Measurements from ENCODE around the gene DGLUCY.
"Not testable (repeated sequence)": the region's sequence is repeated elsewhere in the genome, so short reads cannot be mapped to it uniquely, and the experiment has no call there.

The DGLUCY gene

DNA sequence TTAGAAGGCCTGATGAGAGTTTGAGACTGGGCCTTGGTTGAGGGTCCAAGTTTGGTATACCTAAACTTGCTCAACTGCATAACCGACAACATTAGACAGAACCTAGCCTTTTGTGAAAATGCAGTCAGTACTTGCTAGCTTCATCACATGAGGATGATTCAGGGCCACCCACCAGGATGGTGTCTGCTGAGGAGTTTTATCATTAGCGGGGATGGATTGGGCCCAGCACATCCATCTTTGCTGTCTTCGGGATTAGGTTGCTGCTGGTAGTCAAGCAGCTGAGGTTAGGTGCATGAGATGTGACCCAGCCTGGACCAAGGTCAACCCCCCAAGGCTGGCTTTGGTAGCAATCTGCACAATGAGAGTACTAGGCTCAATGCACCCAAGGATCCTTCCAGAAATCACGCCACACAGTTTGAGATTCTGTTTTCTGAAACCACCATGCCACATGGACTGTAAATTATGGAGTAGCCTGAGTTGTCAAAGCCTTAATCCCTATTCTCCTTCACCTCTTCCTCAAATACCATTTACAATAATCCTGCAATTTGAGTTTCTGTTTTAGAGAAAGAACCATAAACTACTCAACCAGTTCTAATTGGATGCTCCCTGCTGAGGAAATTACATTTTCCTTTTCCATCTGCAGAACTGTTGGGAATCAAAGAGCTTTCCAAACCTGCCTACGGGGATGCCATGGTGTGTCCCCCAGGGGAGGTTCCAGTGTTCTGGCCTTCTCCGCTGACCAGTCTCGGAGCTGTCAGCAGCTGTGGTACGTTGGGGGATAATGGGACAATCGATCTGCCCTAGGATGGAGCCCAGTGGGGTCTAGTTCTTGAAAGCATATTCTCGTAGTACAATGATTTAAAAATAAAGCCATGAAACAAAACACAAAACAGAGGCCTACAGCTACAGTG is 61.7 kb downstream of the DGLUCY start:
- no peak overlapping the region for H3K18ac ChIP-seq (ENCODE audit: low read length)
- H3K79me1 ChIP-seq (ENCODE audit: low read length): no peaks in the 10 kb centered on the region
- H3K56ac ChIP-seq (ENCODE audit: low read length): no peak overlapping the region
- no peak overlapping the region for H3K4me3 ChIP-seq (ENCODE audit: low read length)
- H3K27ac ChIP-seq (ENCODE audit: low read depth, low read length): no peak overlapping the region
- no peak overlapping the region for H2AK5ac ChIP-seq (ENCODE audit: low read length)
- H2BK5ac ChIP-seq (ENCODE audit: low read length): no peak overlapping the region
- no peak for DNase-seq
- H3K36me3 ChIP-seq (ENCODE audit: control insufficient read depth, insufficient read depth, low read length): no peaks in the 10 kb centered on the region
- no peak overlapping the region for H2BK120ac ChIP-seq (ENCODE audit: low read depth, low read length)
- H2BK15ac ChIP-seq (replicated peaks; ENCODE audit: low read depth): no peak overlapping the region
- no peak overlapping the region for H4K5ac ChIP-seq (ENCODE audit: low read length)
- H4K8ac ChIP-seq (ENCODE audit: low read depth, low read length): no peak overlapping the region
- no peak overlapping the region for H3K4ac ChIP-seq (ENCODE audit: low read depth, low read length)
- H3K23ac ChIP-seq (ENCODE audit: low read length): no peak overlapping the region
- H3K9ac ChIP-seq (ENCODE audit: low read length): no peak overlapping the region
- WGBS (ENCODE audit: extremely low coverage, insufficient coverage, low lambda C conversion rate): no CpG with 5 or more reads among the region's 10 CpGs
- no peaks in the 10 kb centered on the region for H3K27me3 ChIP-seq (ENCODE audit: insufficient read depth, low read length, poor library complexity)
- H3K79me2 ChIP-seq (ENCODE audit: control insufficient read depth, insufficient read depth, low read length): no peaks in the 10 kb centered on the region
- H3K4me1 ChIP-seq (ENCODE audit: control insufficient read depth, low read depth, low read length): no peaks in the 10 kb centered on the region
- no peak overlapping the region for H3K4me2 ChIP-seq (ENCODE audit: low read length)

DNA sequence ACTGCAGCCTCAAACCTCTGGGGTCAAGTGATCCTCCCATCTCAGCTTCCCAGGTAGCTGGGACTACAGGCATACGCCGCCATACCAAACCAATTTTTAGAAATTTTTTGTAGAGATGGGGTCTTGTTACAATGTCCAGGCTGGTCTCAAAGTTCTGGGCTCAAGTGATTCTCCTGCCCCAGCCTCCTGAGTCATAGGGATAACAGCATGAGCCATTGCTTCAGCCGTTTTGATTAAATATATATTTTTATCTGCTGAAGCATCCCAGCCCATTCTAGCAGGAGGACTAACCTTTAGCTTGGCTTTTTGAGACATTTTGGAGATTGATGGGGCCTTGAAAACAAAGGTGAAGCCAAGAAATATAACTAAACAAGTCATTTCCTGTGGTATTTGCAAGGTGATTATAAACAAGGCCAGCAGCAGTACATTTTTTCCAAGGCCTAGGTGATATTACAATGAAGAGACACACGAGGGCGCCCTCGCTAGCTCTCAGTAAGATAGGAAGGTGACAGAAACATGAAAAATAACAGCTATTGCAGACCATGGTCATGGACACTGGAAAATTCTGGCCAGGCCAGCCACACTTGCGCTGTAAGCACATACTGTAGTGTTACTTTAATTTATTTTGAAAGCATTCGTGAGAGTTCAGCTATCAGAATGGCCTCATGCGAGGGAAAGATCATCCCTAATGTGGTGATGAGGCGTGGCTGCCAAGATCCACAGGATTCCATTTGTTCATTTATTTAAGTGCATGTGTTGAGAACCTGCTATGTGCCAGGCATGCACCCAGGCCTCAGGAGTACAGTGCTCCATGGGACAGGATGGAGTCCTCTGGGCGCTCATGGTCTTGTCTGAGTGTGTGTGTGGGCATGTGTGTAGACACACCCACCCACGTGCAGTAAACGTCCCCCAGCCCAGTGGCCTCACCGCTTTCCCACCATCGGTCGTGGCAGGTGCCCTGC is 63.5 kb downstream of the DGLUCY start:
- no peaks in the 10 kb centered on the region for H3K4me1 ChIP-seq (ENCODE audit: control insufficient read depth, low read depth, low read length)
- no peak overlapping the region for H3K9ac ChIP-seq (ENCODE audit: low read length)
- H2AK5ac ChIP-seq (ENCODE audit: low read length): no peak overlapping the region
- no peak overlapping the region for H4K5ac ChIP-seq (ENCODE audit: low read length)
- H3K4me3 ChIP-seq (ENCODE audit: low read length): no peak overlapping the region
- H4K8ac ChIP-seq (ENCODE audit: low read depth, low read length): no peak overlapping the region
- no peaks in the 10 kb centered on the region for H3K79me2 ChIP-seq (ENCODE audit: control insufficient read depth, insufficient read depth, low read length)
- H2BK5ac ChIP-seq (ENCODE audit: low read length): no peak overlapping the region
- H3K27me3 ChIP-seq (ENCODE audit: insufficient read depth, low read length, poor library complexity): no peaks in the 10 kb centered on the region
- no CpG with 5 or more reads among the region's 16 CpGs for WGBS (ENCODE audit: extremely low coverage, insufficient coverage, low lambda C conversion rate)
- no peak overlapping the region for H2BK120ac ChIP-seq (ENCODE audit: low read depth, low read length)
- no peak overlapping the region for H2BK15ac ChIP-seq (replicated peaks; ENCODE audit: low read depth)
- H3K4ac ChIP-seq (ENCODE audit: low read depth, low read length): no peak overlapping the region
- DNase-seq: peak; percentile 76
- no peak overlapping the region for H3K27ac ChIP-seq (ENCODE audit: low read depth, low read length)
- no peak overlapping the region for H3K23ac ChIP-seq (ENCODE audit: low read length)
- H3K4me2 ChIP-seq (ENCODE audit: low read length): no peak overlapping the region
- no peak overlapping the region for H3K18ac ChIP-seq (ENCODE audit: low read length)
- H3K36me3 ChIP-seq (ENCODE audit: control insufficient read depth, insufficient read depth, low read length): no peaks in the 10 kb centered on the region
- no peak overlapping the region for H3K56ac ChIP-seq (ENCODE audit: low read length)
- H3K79me1 ChIP-seq (ENCODE audit: low read length): no peaks in the 10 kb centered on the region

DNA sequence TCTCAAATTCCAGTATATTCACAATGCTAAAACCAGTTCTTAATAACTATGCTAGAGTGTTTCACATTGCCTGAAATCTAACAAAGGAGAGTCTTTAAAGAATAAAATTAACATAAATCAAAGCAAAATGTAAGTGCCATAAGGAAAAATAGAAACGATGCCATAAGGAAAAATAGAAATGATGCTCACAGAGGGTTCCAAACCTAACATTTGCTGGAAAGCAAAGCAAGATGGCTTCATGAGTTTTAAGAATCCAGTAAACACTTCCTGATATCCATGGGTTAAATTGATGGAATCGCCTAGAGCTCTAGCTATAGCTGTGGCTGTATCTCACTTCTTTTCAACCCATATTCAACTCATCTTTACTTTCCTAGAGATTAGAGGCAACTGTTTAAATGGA is 66.7 kb downstream of the DGLUCY start:
- H3K4me1 ChIP-seq (ENCODE audit: control insufficient read depth, low read depth, low read length): no peaks in the 10 kb centered on the region
- H3K4ac ChIP-seq (ENCODE audit: low read depth, low read length): no peak overlapping the region
- H3K27me3 ChIP-seq (ENCODE audit: insufficient read depth, low read length, poor library complexity): no peaks in the 10 kb centered on the region
- H3K4me2 ChIP-seq (ENCODE audit: low read length): no peak overlapping the region
- H4K8ac ChIP-seq (ENCODE audit: low read depth, low read length): no peak overlapping the region
- H3K79me2 ChIP-seq (ENCODE audit: control insufficient read depth, insufficient read depth, low read length): no peaks in the 10 kb centered on the region
- no peak overlapping the region for H2BK5ac ChIP-seq (ENCODE audit: low read length)
- no peaks in the 10 kb centered on the region for H3K79me1 ChIP-seq (ENCODE audit: low read length)
- no peaks in the 10 kb centered on the region for H3K36me3 ChIP-seq (ENCODE audit: control insufficient read depth, insufficient read depth, low read length)
- no peak overlapping the region for H3K4me3 ChIP-seq (ENCODE audit: low read length)
- no peak overlapping the region for H4K5ac ChIP-seq (ENCODE audit: low read length)
- no peak overlapping the region for H3K27ac ChIP-seq (ENCODE audit: low read depth, low read length)
- no peak overlapping the region for H2BK120ac ChIP-seq (ENCODE audit: low read depth, low read length)
- no peak overlapping the region for H3K9ac ChIP-seq (ENCODE audit: low read length)
- WGBS (ENCODE audit: extremely low coverage, insufficient coverage, low lambda C conversion rate): no CpG with 5 or more reads among the region's 2 CpGs
- no peak overlapping the region for H3K18ac ChIP-seq (ENCODE audit: low read length)
- no peak overlapping the region for H2BK15ac ChIP-seq (replicated peaks; ENCODE audit: low read depth)
- no peak overlapping the region for H2AK5ac ChIP-seq (ENCODE audit: low read length)
- no peak overlapping the region for H3K23ac ChIP-seq (ENCODE audit: low read length)
- no peak for DNase-seq
- H3K56ac ChIP-seq (ENCODE audit: low read length): no peak overlapping the region

DNA sequence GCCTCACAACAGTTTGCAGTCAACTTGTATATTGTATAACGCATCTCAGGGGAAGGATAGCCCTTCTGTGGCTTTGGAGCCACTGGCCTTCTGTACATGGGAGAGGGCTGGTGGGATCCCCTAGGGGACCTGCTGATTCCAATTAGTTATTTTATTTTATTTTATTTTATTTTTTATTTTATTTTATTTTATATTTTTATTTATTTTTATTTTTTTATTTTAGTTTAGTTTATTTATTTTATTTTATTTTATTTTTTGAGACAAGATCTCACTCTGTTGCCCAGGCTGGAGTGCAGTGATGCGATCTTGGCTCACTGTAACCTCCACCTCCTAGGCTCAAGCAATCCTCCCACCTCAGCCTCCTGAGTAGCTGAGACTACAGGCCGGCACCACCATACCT is 68.9 kb downstream of the DGLUCY start:
- not testable (repeated sequence) for DNase-seq

DNA sequence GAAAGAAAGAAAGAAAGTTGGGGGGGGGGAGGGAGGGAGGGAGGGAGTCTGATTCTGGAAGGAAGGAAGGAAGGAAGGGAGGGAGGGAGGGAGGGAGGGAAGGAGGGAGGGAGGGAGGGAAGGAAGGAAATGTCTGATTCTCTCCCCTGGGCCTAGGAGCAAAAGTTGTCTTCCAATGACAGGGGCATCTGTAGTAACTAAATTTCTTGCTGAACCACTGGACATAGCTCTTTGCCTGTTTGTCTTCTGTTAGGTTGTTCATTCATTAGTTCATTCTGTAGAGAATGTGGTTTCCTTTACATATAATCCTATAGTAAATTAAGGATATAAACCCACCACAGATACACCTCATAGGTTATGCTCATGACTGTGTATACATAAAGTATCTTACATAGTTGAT is 70.7 kb downstream of the DGLUCY start:
- Histone ChIP-seq H3K27ac (ENCODE audit: low read depth, low read length) (no peak overlapping the region), H2BK120ac (ENCODE audit: low read depth, low read length) (no peak overlapping the region), H2BK15ac (replicated peaks; ENCODE audit: low read depth) (no peak overlapping the region), H3K79me1 (ENCODE audit: low read length) (no peaks in the 10 kb centered on the region), H3K4me3 (ENCODE audit: low read length) (no peak overlapping the region), H3K79me2 (ENCODE audit: control insufficient read depth, insufficient read depth, low read length) (no peaks in the 10 kb centered on the region), H2AK5ac (ENCODE audit: low read length) (no peak overlapping the region), H3K36me3 (ENCODE audit: control insufficient read depth, insufficient read depth, low read length) (no peaks in the 10 kb centered on the region), H3K27me3 (ENCODE audit: insufficient read depth, low read length, poor library complexity) (no peaks in the 10 kb centered on the region), H3K18ac (ENCODE audit: low read length) (no peak overlapping the region), H3K4me1 (ENCODE audit: control insufficient read depth, low read depth, low read length) (no peaks in the 10 kb centered on the region), H3K9ac (ENCODE audit: low read length) (no peak overlapping the region), H3K23ac (ENCODE audit: low read length) (no peak overlapping the region), H3K4me2 (ENCODE audit: low read length) (no peak overlapping the region), H4K5ac (ENCODE audit: low read length) (no peak overlapping the region), H4K8ac (ENCODE audit: low read depth, low read length) (no peak overlapping the region), H3K4ac (ENCODE audit: low read depth, low read length) (no peak overlapping the region), H2BK5ac (ENCODE audit: low read length) (no peak overlapping the region), H3K56ac (ENCODE audit: low read length) (no peak overlapping the region)
- DNase-seq: no peak

More for the DNA sequence above, 68.9 kb downstream of the DGLUCY start:
- not testable (repeated sequence) for H3K27me3 ChIP-seq (ENCODE audit: insufficient read depth, low read length, poor library complexity); H4K8ac ChIP-seq (ENCODE audit: low read depth, low read length); H3K4me2 ChIP-seq (ENCODE audit: low read length); H3K36me3 ChIP-seq (ENCODE audit: control insufficient read depth, insufficient read depth, low read length); H3K4me3 ChIP-seq (ENCODE audit: low read length); H2BK5ac ChIP-seq (ENCODE audit: low read length); H2AK5ac ChIP-seq (ENCODE audit: low read length); H3K79me2 ChIP-seq (ENCODE audit: control insufficient read depth, insufficient read depth, low read length); H3K18ac ChIP-seq (ENCODE audit: low read length); H2BK15ac ChIP-seq (replicated peaks; ENCODE audit: low read depth); H3K27ac ChIP-seq (ENCODE audit: low read depth, low read length); H3K4ac ChIP-seq (ENCODE audit: low read depth, low read length); H2BK120ac ChIP-seq (ENCODE audit: low read depth, low read length); H3K56ac ChIP-seq (ENCODE audit: low read length); H4K5ac ChIP-seq (ENCODE audit: low read length); H3K79me1 ChIP-seq (ENCODE audit: low read length); H3K23ac ChIP-seq (ENCODE audit: low read length); H3K9ac ChIP-seq (ENCODE audit: low read length); H3K4me1 ChIP-seq (ENCODE audit: control insufficient read depth, low read depth, low read length)
- WGBS (ENCODE audit: extremely low coverage, insufficient coverage, low lambda C conversion rate): no CpG with 5 or more reads among the region's 3 CpGs

All from mesendoderm (in vitro differentiated cells).